Central memory CD4-positive, alpha-beta T cell (primary cell): Measurements from ENCODE around the gene JAGN1.
"Not testable (repeated sequence)": the region's sequence is repeated elsewhere in the genome, so short reads cannot be mapped to it uniquely, and the experiment has no call there.

ENCODE experiments used
- DNase-seq: peaks from one replicate; pipeline ENCODE4 v3.0.0; 2022

Gene JAGN1

GRCh38 chr3:9867106-9867505 is 23.3 kb upstream of the JAGN1 start:
- no peak for DNase-seq

DNA sequence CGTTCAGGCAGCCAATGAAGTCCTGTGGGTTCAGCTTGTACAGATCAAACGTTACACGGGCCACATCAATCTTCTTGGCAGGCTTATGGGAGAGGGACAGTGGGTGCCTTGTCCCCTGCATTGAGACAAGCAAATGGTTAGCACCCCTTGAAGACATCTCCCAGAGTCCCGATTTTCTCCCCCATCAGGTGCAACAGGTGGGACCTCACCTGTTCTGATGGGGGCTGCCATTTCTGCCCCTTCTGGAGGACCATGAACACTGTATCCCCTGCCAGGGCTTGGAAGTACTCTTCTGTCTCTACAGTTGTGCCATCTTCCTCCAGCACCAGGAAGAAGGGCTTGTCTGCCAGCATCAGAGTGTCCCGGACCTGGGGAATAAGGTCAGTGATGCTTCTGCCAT is 20.5 kb upstream of the JAGN1 start:
- DNase-seq: no peak

- DNase-seq: no peak
These were observed 19.4 kb upstream of the JAGN1 start for GRCh38 chr3:9870978-9871377.

DNA sequence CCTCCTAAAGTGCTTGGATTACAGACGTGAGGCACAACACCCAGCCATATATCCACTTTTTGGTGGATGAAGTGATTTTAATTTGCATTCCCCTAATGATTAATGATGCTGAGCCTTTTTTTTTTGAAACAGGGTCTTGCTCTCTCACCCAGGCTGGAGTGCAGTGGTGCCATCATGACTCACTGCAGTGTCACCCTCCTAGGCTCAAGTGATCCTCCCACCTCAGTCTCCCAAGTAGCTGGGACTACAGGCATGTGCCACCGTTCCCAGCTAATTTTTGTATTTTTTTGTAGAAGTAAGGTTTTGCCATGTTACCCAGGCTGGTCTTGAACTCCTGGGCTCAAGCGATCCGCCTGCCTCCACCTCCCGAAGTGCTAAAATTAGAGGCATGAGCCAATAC is 18.3 kb upstream of the JAGN1 start:
- not testable (repeated sequence) for DNase-seq

DNA sequence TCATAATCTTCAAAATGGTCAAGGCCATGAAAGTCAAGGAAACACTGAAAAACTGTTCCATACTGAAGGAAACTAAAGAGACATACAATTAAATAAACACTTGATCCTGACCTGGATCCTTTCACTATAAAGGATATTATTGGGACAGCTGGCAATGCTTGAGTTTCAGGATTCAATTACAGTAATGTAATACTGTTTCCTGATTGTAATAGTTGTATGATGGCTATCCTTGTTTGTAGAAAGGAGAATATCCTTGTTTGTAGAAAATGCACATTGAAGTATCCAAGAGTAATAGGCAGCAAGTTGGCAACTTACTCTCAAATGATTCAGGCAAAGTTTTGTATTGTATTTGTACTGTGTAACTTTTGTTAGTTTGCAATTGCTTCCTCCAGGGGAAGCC is 15.0 kb upstream of the JAGN1 start:
- no peak for DNase-seq

DNA sequence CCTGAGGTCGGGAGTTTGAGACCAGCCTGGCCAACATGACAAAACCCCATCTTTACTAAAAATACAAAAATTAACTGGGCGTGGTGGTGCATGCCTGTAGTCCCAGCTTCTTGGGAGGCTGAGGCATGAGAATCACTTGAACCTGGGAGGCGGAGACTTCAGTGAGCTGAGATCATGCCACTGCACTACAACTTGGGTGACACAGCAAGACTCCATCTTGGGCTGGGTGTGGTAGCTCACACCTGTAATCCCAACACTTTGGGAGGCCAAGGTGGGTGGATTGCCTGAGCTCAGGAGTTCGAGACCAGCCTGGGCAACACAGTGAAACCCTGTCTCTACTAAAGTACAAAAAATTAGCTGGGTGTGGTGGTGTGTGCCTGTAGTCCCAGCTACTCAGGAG is 14.2 kb upstream of the JAGN1 start:
- DNase-seq: not testable (repeated sequence)

DNA sequence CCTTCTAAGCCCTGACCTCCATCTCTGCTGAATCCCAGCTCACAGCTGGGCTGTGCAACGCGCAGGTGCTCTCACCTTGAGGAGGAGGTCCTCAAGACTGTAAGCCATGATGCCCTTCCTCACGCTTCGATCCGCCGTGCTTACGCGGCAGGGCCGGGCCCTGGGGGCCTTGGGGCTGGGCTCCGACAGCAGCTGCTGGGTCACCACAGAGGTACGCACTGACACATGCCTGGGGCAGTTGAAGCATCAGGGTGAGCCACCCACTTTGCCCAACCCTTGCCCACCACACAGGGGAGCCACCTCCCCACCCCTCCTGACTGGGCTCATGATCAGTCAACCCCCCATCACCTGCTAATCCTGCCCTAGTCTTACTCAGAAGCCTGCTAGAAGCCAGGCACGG is 13.4 kb upstream of the JAGN1 start:
- no peak for DNase-seq

- DNase-seq: no peak
These were observed 11.7 kb upstream of the JAGN1 start for GRCh38 chr3:9878700-9879099.

DNA sequence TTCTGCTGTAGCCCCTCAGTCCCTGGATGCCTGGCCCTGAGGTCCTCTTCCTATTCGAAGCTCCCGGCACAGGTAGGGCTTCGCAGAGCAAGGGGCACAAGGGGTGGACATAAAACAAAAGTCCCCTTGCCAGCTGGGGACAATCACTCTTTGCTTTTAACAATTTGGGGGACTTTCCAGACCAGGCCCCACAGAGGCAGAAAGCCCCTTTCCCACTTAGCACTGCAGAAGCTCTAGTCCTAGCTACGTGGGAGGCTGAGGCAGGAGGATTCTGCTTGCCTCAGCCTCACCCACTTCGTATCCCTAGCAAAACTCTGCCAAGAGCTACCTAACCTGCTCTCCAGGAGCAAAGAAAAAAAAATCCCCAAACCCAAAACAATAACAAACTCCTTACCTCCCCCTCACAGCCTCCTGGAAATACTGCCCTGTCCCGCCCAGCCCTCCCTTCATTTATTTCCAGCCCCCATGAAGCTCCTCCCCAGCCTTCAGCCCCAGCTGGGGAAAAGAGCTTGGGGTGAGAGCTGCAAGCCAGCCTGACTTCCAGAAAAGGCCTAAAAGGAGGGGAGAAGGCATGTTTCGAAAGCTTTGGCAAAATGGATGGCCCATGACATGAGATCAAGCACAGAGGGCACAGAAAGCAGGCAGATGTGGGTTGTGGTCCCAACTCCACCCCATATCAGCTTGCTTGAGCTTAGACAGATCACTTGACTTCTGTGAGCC is 10.4 kb upstream of the JAGN1 start, which contains the start of gene CIDEC:
Gene CIDEC, minus strand, starts transcription at position 424 of the 720 bp plus-strand sequence. CDS start 1,767 bp downstream, outside the sequence.
- DNase-seq: no peak

GRCh38 chr3:9881441-9881840 is 9.0 kb upstream of the JAGN1 start:
- no peak for DNase-seq

GRCh38 chr3:9883706-9884554 is 6.5 kb upstream of the JAGN1 start:
- no peak for DNase-seq

DNA sequence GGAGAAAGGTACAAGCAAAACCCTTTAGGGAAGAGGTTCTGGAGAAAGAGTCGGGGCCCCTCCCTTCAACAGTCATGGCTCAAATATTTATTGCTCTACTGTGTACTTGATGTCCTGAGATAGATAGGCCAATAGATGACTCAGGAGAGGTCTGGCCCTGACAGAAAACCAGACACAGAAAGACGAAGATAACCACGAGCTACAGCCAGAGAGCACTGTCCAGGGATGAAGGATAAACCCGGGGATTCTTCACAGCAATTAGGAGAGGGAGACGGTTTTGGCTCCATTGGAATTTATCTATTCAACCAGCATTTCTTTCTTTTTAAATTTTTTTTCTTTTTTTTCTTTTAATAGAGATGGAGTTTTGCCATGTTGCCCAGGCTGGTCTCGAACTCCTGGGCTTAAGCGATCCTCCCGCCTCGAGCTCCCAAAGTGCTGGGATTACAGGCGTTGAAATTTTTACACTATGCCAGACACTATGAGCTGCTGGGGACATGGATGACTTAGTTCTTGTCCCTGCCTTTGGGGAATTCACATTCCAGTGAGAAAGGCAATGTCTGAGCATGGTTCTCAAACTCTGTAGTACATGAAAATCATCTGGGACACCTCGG is 5.8 kb upstream of the JAGN1 start:
- DNase-seq: no peak

DNA sequence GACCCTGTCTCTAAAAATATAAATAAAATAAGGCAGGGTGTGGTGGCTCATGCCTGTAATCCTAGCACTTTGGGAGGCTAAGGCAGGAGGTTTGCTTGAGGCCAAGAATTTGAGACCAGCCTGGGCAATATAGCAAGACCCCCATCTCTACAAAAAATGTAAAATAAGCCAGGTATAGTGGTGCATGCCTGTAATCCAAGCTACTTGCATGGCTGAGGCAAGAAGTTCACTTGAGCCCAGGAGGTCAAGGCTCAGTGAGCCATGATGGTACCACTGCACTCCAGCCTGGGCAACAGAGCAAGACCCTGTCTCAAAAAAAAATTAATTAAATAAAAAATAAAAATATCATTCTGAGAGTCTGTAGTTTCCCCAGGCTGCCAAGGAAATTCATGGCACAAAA is 4.1 kb upstream of the JAGN1 start:
- DNase-seq: no peak

GRCh38 chr3:9887480-9887879 is 2.9 kb upstream of the JAGN1 start:
- no peak for DNase-seq

- no peak for DNase-seq
These were observed 1.9 kb upstream of the JAGN1 start for GRCh38 chr3:9888540-9888939.

DNA sequence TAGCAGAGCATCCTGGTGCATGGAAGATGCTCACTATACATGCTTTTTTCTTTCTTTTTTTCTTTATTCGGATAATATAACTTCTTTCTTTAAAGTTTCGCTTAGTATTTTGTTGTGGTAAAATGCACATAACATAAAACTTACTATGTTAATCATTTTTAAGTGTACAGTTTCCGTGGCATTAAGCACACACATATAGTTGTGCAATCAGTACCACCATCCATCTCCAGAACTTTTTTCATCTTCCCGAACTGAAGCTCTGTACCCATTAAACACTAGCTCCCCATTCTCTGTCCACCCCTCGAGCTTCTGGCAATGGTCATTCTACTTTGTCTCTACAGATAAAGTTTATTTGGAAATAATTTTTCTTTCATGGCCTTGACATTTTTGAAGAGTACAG is 1.0 kb upstream of the JAGN1 start:
- DNase-seq: no peak

- DNase-seq: no peak
These were observed 737 bp downstream of the JAGN1 start for GRCh38 chr3:9891072-9891622.

GRCh38 chr3:9893739-9894138 is 3.3 kb downstream of the JAGN1 start:
- DNase-seq: no peak

- not testable (repeated sequence) for DNase-seq
These were observed 5.3 kb downstream of the JAGN1 start for GRCh38 chr3:9895715-9896114.

DNA sequence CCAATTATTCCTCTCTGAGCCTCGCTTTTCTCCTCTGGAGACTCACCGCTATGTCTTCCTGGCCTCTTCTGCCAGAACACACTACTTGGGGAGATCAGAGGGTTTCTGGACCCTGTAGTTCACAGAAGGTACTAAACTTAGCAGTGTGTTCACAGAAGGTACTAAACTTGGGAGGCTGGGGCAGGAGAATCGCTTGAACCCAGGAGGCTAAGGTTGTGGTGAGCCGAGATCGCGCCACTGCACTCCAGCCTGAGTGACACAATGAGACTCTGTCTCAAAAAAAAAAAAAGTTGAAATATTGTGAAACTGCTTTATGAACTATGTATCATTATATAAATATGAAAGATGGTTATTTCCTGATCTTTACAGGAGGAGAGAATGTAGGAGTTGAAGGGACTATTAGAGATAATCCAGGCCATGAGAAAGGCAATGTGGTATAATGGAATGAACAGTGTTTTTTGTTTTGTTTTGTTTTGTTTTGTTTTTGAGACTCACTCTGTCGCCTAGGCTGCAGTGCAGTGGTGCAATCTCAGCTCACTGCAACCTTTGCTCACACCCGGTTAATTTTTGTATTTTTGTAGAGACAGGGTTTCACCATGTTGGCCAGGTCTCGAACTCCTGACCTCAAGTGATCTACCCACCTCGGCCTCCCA is 6.5 kb downstream of the JAGN1 start:
- DNase-seq: not testable (repeated sequence)

- no peak for DNase-seq
These were observed 7.3 kb downstream of the JAGN1 start for GRCh38 chr3:9897408-9898372.
